Tibial nerve (tissue), 4 donors: Measurements from ENCODE around the gene BEX1.

Source experiments
- CTCF ChIP-seq, 5 experiments: fragments of 200-600 bp in 3 of 5; fragments of 450-650 bp in 2 of 5; sonication (generic) in 3 of 5; IDR thresholded peaks; one replicate each; pipeline ENCODE4 v1.5.1; 2016 to 2019; ENCODE audit warnings: antibody characterized with exemption in 5 of 5, mild to moderate bottlenecking in 3 of 5, moderate library complexity in 2 of 5
- EP300 ChIP-seq, 2 donors: sonication (generic); formaldehyde crosslinking; IDR thresholded peaks; one replicate each; pipeline ENCODE4 v1.6.1; 2017; ENCODE audit warnings: antibody characterized with exemption in 2 of 2, mild to moderate bottlenecking in 1 of 2
- POLR2A ChIP-seq, 2 donors: fragments of 450-650 bp; IDR thresholded peaks; one replicate each; pipeline ENCODE4 v1.6.1; 2017; ENCODE audit warnings: antibody characterized with exemption in 2 of 2, mild to moderate bottlenecking in 2 of 2, moderate library complexity in 2 of 2

DNA sequence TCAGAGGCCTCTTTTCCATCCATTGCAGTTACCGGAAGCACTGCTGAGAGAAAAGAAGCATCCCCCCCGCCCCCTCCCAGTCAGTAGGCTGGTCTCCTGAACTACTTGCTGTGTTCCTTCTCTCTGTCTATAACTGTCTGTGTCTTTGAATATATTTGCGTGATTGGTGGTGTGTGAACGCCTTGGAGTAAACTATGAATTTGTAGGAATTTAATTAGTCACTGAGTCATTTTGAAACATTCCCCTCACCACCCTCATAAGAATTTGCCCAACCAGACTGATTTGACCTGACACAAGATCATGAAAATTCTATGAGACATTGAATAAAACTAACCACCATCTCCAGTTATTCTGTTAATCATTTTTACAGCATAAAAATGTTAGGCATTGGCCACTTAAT lies 35.7 kb upstream of the BEX1 start:
- TF ChIP-seq POLR2A (IDR thresholded peaks at IDR 0.05) (no peak), EP300 (IDR thresholded peaks at IDR 0.05) (no peak), CTCF (IDR thresholded peaks at IDR 0.05) (no peak)
